ENCODE measurements around the gene LBHD2.

The LBHD2 gene

GRCh38 chr14:103127356-103127755 lies 43.3 kb downstream of the LBHD2 start:
- H3K23ac ChIP-seq (ENCODE audit: low read depth, low read length, poor library complexity), result peak overlapping the region; percentile 22
- H3K4me1 ChIP-seq (ENCODE audit: control insufficient read depth in 2 of 2, insufficient read depth in 1 of 2, low read depth in 1 of 2, low read length in 2 of 2), result peaks cover 8 to 18% of the 10 kb centered on the region in 2 donors
- H3K79me1 ChIP-seq (ENCODE audit: low read depth, low read length), result peaks cover 5% of the 10 kb centered on the region
- no peak overlapping the region for H2BK120ac ChIP-seq (ENCODE audit: low read depth, low read length)
- H2BK15ac ChIP-seq (ENCODE audit: low read length), result peak overlapping the region; percentile 45
- H3K4me3 ChIP-seq (ENCODE audit: low read length in 2 of 2), result peak overlapping the region; percentile 4 to 11
- peak overlapping the region; percentile 29 for H4K8ac ChIP-seq (ENCODE audit: low read depth, low read length)
- H2AFZ ChIP-seq (ENCODE audit: low read length), result peak overlapping the region; percentile 87
- peak overlapping the region; percentile 76 for H2AK5ac ChIP-seq (ENCODE audit: low read depth, low read length)
- H3K27ac ChIP-seq (replicated peaks; ENCODE audit: low read length), result no peak overlapping the region
- WGBS, 2 donors (ENCODE audit: extremely low coverage in 2 of 2, insufficient read length in 2 of 2, insufficient replicate concordance in 1 of 2), result no CpG with 5 or more reads among the region's 39 CpGs
- no peak overlapping the region for H2BK5ac ChIP-seq (ENCODE audit: low read length)
- H3K9me3 ChIP-seq (replicated peaks in 1 of 2; ENCODE audit: control insufficient read depth in 2 of 2, insufficient read depth in 1 of 2, low read depth in 1 of 2, low read length in 2 of 2), result peaks cover 0 to 4% of the 10 kb centered on the region in 2 donors
- no peak for DNase-seq (ENCODE audit: low spot score)
- peaks cover 0 to 4% of the 10 kb centered on the region in 2 donors for H3K36me3 ChIP-seq (replicated peaks in 1 of 2; ENCODE audit: control insufficient read depth in 2 of 2, insufficient read depth in 2 of 2, low read length in 2 of 2)
- peak overlapping the region; percentile 64 for H3K4me2 ChIP-seq (ENCODE audit: insufficient read depth, low read length, poor library complexity, severe bottlenecking)
- H3K18ac ChIP-seq (ENCODE audit: low read length), result peak overlapping the region; percentile 94
- H2BK12ac ChIP-seq (ENCODE audit: low read length), result no peak overlapping the region
- no peak overlapping the region for H4K91ac ChIP-seq (ENCODE audit: low read depth, low read length, poor library complexity)
- no peak overlapping the region for H3K14ac ChIP-seq (ENCODE audit: low read length)
- H3K4ac ChIP-seq (ENCODE audit: low read length), result no peak overlapping the region
- H3K9ac ChIP-seq (ENCODE audit: low read depth, low read length, poor library complexity), result peak overlapping the region; percentile 55
- H3K27me3 ChIP-seq (ENCODE audit: control insufficient read depth in 3 of 3, insufficient read depth in 3 of 3, low read depth in 1 of 3, low read length in 3 of 3), result peaks cover 0 to 76% (median 41%) of the 10 kb centered on the region in 3 experiments

GRCh38 chr14:103127861-103128598 lies 44.0 kb downstream of the LBHD2 start:
- H2AK5ac ChIP-seq (ENCODE audit: low read depth, low read length), result peak overlapping the region; percentile 96
- H2BK12ac ChIP-seq (ENCODE audit: low read length), result no peak overlapping the region
- H2BK120ac ChIP-seq (ENCODE audit: low read depth, low read length), result peak overlapping the region; percentile 42
- H3K79me1 ChIP-seq (ENCODE audit: low read depth, low read length), result peaks cover 5% of the 10 kb centered on the region
- H3K14ac ChIP-seq (ENCODE audit: low read length), result no peak overlapping the region
- H3K18ac ChIP-seq (ENCODE audit: low read length), result peak overlapping the region; percentile 94
- H2AFZ ChIP-seq (ENCODE audit: low read length), result no peak overlapping the region
- no peak for DNase-seq (ENCODE audit: low spot score)
- peak overlapping the region; percentile 30 for H3K9ac ChIP-seq (ENCODE audit: low read depth, low read length, poor library complexity)
- H3K27ac ChIP-seq (replicated peaks; ENCODE audit: low read length), result no peak overlapping the region
- H4K8ac ChIP-seq (ENCODE audit: low read depth, low read length), result no peak overlapping the region
- H2BK15ac ChIP-seq (ENCODE audit: low read length), result no peak overlapping the region
- H3K27me3 ChIP-seq (ENCODE audit: control insufficient read depth in 3 of 3, insufficient read depth in 3 of 3, low read depth in 1 of 3, low read length in 3 of 3), result peaks cover 0 to 72% (median 41%) of the 10 kb centered on the region in 3 experiments
- peaks cover 3 to 15% of the 10 kb centered on the region in 2 donors for H3K4me1 ChIP-seq (ENCODE audit: control insufficient read depth in 2 of 2, insufficient read depth in 1 of 2, low read depth in 1 of 2, low read length in 2 of 2)
- H2BK5ac ChIP-seq (ENCODE audit: low read length), result peak overlapping the region; percentile 72
- H3K4me3 ChIP-seq (ENCODE audit: low read length in 2 of 2), result no peak overlapping the region
- no CpG with 5 or more reads among the region's 16 CpGs for WGBS, 2 donors (ENCODE audit: extremely low coverage in 2 of 2, insufficient read length in 2 of 2, insufficient replicate concordance in 1 of 2)
- H3K23ac ChIP-seq (ENCODE audit: low read depth, low read length, poor library complexity), result no peak overlapping the region
- peaks cover 0 to 9% of the 10 kb centered on the region in 2 donors for H3K36me3 ChIP-seq (replicated peaks in 1 of 2; ENCODE audit: control insufficient read depth in 2 of 2, insufficient read depth in 2 of 2, low read length in 2 of 2)
- no peak overlapping the region for H3K4ac ChIP-seq (ENCODE audit: low read length)
- no peak overlapping the region for H3K4me2 ChIP-seq (ENCODE audit: insufficient read depth, low read length, poor library complexity, severe bottlenecking)
- H3K9me3 ChIP-seq (replicated peaks in 1 of 2; ENCODE audit: control insufficient read depth in 2 of 2, insufficient read depth in 1 of 2, low read depth in 1 of 2, low read length in 2 of 2), result peaks cover 0 to 7% of the 10 kb centered on the region in 2 donors
- no peak overlapping the region for H4K91ac ChIP-seq (ENCODE audit: low read depth, low read length, poor library complexity)

GRCh38 chr14:103128631-103129300 lies 44.8 kb downstream of the LBHD2 start:
- Histone ChIP-seq H3K36me3 (replicated peaks in 1 of 2; ENCODE audit: control insufficient read depth in 2 of 2, insufficient read depth in 2 of 2, low read length in 2 of 2) (peaks cover 0 to 12% of the 10 kb centered on the region in 2 donors), H3K9ac (ENCODE audit: low read depth, low read length, poor library complexity) (no peak overlapping the region), H2BK120ac (ENCODE audit: low read depth, low read length) (peak overlapping the region; percentile 42), H3K27ac (replicated peaks; ENCODE audit: low read length) (no peak overlapping the region), H3K18ac (ENCODE audit: low read length) (peak overlapping the region; percentile 44), H2BK15ac (ENCODE audit: low read length) (no peak overlapping the region), H3K14ac (ENCODE audit: low read length) (no peak overlapping the region), H4K8ac (ENCODE audit: low read depth, low read length) (no peak overlapping the region), H3K4me1 (ENCODE audit: control insufficient read depth in 2 of 2, insufficient read depth in 1 of 2, low read depth in 1 of 2, low read length in 2 of 2) (peaks cover 3 to 13% of the 10 kb centered on the region in 2 donors), H3K4ac (ENCODE audit: low read length) (no peak overlapping the region), H2BK12ac (ENCODE audit: low read length) (no peak overlapping the region), H3K27me3 (ENCODE audit: control insufficient read depth in 3 of 3, insufficient read depth in 3 of 3, low read depth in 1 of 3, low read length in 3 of 3) (peaks cover 0 to 73% (median 39%) of the 10 kb centered on the region in 3 experiments), H2BK5ac (ENCODE audit: low read length) (peak overlapping the region; percentile 72), H3K4me3 (ENCODE audit: low read length in 2 of 2) (no peak overlapping the region), H2AK5ac (ENCODE audit: low read depth, low read length) (peak overlapping the region; percentile 96), H3K9me3 (replicated peaks in 1 of 2; ENCODE audit: control insufficient read depth in 2 of 2, insufficient read depth in 1 of 2, low read depth in 1 of 2, low read length in 2 of 2) (peaks cover 0 to 8% of the 10 kb centered on the region in 2 donors), H3K4me2 (ENCODE audit: insufficient read depth, low read length, poor library complexity, severe bottlenecking) (no peak overlapping the region), H2AFZ (ENCODE audit: low read length) (no peak overlapping the region), H4K91ac (ENCODE audit: low read depth, low read length, poor library complexity) (no peak overlapping the region), H3K23ac (ENCODE audit: low read depth, low read length, poor library complexity) (no peak overlapping the region), H3K79me1 (ENCODE audit: low read depth, low read length) (peaks cover 5% of the 10 kb centered on the region)
- no peak for DNase-seq (ENCODE audit: low spot score)
- WGBS, 2 donors (ENCODE audit: extremely low coverage in 2 of 2, insufficient read length in 2 of 2, insufficient replicate concordance in 1 of 2), result no CpG with 5 or more reads among the region's 13 CpGs

All from neuronal stem cell (in vitro differentiated cells).